ENCODE measurements around the gene FPR1.
A peak's percentile ranks its signal among the peaks of the same experiment; 100 is the strongest.
"Not testable (repeated sequence)": the region's sequence is repeated elsewhere in the genome, so short reads cannot be mapped to it uniquely, and the experiment has no call there.

Gene FPR1

DNA sequence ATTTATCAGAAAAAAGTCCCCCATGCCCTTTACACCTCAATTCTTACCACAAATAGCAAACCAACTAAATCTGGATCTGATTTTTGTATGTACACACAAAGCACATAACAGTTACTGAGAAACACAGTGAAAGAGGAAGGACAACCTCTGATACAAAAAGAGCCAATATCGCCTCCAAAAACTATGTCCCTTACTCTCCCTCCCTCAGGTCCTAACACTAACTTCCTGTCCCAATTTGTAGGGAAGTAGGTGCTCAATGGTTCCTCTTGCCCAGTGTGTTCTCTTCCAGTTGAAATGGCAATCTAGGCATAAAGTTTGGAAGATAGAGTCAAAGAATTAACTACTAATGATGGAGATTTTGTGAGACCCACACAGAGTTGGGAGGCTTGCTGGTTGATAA lies 27.5 kb upstream of the FPR1 start:
- no peak for DNase-seq (ENCODE audit: low read depth)

DNA sequence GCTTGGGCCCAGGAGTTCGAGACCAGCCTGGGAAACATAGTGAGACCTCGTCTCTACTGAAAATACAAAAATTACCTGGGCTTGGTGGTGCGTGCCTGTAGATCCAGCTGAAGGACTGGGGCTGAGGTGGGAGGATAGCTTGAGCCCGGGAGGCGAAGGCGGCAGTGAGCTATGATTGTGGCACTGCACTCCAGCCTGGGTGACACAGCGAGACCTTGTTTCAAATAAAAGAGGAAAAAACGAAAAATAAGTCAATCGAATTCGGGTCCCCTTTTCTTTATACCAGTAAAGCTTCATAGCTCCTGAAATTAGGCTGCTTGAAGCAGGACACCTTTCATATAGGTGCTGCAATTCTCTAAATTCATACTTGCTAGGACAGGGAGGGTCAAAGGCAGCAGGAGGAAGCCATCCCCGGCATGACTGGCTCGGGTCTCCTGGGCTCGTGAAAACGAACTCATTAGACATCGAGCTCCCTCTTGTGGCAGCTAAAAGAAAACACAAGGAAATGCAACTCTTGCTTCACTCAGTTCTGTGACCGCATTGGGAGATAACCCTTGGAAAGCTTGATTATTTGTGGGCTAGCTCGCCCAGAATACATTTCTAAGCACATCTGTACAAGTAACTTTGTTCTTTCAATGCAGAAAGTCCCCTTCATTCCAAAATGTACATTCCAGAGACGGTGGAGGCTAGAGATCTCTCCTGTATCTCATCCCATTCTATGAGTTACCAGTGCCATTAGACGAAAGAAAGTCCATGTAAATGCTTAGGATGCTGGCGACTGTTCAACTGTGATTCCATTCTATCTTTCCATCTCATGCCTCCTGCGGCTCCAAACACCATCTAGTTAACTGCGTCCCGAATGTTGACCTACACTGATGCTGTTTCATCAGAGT lies 26.1 kb upstream of the FPR1 start:
- peak; percentile 45 for DNase-seq (ENCODE audit: low read depth)

GRCh38 chr19:51776561-51776960 lies 24.9 kb upstream of the FPR1 start:
- not testable (repeated sequence) for DNase-seq (ENCODE audit: low read depth)

- no peak for DNase-seq (ENCODE audit: low read depth)
Observed at GRCh38 chr19:51772977-51773376, 21.3 kb upstream of the FPR1 start.

DNA sequence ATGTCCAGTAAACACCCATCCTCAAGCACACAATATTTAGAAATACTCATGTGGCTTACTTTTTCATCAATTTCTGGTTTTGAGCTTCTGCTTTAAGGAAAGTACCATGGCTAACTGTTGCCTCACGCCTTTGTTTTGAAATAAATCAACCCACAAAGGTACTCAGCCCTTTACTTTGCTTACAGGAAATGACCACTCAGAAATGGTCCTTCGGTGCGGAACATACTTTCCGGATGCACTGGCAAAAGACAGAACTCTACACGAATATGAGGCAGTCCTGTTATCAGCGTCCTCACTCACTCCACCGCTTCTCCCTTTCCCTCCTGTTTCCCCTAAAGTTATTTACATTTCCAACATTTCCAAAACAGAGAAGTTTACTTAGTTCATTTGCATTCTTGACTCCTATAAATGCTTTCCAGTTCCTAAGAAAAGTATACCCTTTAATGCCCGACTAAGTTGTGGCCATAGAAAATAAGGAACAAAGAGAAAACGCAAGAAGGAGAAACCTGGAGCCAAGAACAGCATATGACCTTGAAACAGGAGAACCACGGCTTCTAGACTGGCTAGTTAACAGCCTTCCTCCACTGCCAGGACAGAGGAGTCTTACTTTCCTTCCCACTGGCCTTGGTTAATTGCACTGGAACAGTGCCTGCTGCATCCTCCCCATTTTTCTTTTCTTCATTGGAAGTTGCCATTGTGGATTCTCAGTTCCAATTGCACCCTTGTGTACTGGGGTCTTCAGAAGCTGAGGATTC lies 19.9 kb upstream of the FPR1 start:
- DNase-seq (ENCODE audit: low read depth): no peak

DNA sequence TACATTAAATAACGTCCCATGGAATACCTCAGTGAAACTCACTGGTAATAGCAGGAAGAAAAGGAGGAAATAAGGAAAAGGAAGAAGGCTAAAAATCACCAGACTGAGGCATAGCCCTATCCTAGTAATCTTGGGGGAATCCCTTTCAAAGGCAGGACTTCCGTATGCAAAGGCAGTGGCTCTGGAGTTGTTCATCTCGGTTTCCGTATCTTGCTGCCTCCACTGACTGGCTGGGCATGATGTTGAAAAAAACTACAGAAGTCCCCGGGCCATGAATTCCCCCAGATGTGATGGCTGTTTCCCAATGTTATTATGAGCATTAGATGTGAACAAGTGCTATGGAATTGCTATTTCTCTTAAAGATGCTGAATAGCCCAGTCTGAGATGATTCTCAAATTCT lies 14.8 kb upstream of the FPR1 start:
- no peak for DNase-seq (ENCODE audit: low read depth)

DNA sequence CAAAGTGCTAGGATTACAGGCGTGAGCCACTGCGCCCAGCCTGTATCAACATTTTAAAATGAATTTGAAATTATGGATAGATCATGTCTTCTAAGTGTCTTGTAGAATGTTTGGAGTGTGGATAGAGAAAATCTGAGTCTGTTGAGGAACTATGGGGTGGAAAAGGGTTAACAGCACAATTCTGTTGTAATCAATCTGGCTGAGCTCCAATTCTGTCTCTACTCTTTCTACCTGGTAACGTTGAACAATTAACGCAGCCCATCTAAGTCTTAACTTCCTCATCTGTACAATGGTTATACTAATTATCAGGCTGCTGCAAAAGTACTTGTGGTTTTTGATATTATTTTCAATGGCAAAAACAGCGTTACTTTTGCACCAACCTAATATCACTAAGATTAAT lies 13.4 kb upstream of the FPR1 start:
- DNase-seq (ENCODE audit: low read depth): no peak

DNA sequence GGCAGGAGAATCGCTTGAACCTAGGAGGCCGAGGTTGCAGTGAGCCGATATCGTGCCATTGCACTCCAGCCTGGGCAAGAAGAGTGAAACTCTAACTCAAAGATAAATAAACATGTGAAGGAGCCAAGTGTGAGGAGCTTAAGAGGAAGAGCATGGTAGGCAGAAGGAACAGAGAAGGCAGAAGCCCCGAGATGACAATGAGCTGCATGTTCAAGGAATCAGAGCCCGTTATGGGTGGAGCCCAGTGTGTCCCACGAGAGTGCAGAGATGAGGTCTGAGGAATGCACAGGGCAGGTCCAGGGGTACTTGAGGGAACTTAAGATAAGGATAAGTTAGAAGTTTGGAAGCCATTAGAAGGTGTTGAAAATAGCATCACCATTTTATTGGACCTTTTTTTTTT lies 10.0 kb upstream of the FPR1 start:
- DNase-seq (ENCODE audit: low read depth): no peak

- no peak for DNase-seq (ENCODE audit: low read depth)
Observed at GRCh38 chr19:51760697-51761356, 9.1 kb upstream of the FPR1 start, which contains the start of gene FPR2. TSS of gene FPR2 (plus strand) at chr19:51761180. CDS start at chr19:51768659, 7,479 bp downstream.

- no peak for DNase-seq (ENCODE audit: low read depth)
Observed at GRCh38 chr19:51755571-51755970, 3.9 kb upstream of the FPR1 start.

DNA sequence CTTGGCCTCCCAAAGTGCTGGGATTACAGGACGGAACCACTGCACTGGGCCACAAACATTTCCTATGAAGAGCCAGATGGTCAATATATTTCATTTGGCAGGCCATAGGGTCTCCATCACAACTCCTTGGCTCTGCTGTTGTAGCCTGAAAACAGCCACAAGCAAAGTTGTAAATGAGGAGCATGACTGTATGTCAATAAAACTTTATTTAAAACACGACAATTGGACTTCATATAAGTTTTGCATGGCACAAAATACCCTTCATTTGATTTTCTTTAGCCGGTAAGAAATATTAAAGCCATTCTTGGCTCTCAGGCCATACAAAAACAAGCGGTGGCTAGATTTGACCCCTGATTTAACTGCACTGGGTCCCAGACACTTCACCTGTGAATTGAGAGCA lies 3.1 kb upstream of the FPR1 start:
- no peak for DNase-seq (ENCODE audit: low read depth)

GRCh38 chr19:51754109-51754508 lies 2.4 kb upstream of the FPR1 start:
- no peak for DNase-seq (ENCODE audit: low read depth)

DNA sequence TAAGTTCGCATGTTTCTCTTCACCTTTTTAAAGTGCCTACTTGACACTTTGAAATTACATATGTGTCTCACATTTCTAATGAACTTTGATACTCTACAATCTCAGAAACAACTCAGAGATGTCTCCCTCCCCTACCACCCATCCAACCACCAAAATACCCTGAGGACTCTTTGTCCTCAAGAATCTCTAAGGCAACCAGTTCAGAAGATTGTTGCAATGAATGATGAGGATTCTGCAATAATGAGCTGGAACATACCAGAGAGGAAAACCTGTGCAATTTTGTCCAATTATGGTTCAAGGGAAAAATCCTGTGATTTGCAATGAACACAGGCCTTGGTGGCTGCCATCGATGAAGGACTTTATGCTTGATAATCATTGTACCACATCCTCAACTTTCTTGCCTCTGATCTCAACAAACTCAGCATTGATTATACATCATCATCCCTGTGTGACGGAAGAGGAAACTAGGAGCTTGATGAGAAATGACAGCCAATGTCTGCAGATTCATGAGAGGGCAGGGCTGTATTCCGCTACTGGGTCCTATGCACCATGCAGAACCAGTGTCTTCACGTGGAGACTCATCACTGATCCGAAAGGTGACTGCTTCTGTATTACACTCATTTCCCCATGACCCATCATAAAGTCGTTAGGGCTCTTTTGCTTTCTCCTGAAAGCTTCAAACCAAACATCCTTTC lies 1.1 kb downstream of the FPR1 start:
- no peak for DNase-seq (ENCODE audit: low read depth)

DNA sequence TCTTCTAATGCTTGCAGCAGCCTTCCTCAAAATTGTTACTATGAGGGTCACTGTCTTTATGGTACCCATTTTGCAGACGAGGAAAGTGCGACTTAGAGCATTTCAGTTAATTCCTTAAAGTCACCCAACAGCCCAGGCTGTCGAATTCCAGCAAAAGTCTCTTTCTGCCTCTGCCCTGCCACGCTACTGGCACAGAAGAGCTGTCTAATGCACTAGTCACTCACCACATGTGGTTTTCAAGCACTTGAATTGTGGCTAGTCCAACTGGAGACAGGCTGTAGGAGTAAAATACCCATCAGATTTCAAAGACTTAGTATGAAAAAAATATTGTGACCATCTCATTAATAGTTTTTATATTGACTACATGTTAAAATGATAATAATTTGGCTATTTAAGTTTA lies 1.7 kb downstream of the FPR1 start:
- no peak for DNase-seq (ENCODE audit: low read depth)

- DNase-seq (ENCODE audit: low read depth): no peak
Observed at GRCh38 chr19:51746731-51747130, 4.9 kb downstream of the FPR1 start.

DNA sequence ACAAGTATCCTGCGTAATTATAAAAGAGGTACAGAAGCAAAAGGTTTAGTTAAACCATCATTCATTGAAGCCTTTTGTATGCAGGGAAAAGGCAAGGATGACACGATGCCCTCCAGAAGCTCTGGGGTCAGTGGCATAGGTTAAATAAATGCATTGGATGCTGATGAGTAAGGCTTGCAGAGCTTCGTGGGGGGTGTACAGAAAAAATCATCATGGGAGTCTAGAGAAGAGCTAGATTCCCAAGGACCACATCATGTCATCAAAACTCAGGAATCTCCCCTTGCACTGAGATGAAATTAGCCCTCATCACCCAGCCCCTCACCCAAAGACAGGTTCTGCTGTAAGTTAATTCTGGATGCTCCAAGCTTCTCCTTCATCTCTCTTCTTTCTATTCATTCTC lies 8.3 kb downstream of the FPR1 start:
- DNase-seq (ENCODE audit: low read depth): no peak

DNA sequence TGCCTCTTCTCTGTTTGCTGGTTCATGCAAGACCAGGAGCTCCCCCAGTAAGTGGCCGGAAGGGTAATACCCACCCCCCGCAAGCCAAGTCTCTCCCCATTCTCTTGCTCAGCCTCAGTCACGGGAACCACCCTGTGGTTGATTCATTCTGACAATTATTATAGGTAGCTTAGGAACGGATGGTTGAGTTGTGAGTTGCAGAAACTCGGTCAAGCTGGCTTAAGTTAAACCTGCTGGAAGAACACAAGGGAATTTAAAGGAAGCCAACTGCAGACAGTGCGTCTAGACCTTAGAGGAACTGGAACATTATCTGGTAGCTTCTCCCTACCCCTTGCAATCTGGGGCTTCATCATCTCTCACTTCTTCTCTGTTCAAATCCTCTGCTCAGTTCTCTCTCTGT lies 8.9 kb downstream of the FPR1 start:
- no peak for DNase-seq (ENCODE audit: low read depth)

- DNase-seq (ENCODE audit: low read depth): no peak
Observed at GRCh38 chr19:51740356-51740755, 11.3 kb downstream of the FPR1 start.

DNA sequence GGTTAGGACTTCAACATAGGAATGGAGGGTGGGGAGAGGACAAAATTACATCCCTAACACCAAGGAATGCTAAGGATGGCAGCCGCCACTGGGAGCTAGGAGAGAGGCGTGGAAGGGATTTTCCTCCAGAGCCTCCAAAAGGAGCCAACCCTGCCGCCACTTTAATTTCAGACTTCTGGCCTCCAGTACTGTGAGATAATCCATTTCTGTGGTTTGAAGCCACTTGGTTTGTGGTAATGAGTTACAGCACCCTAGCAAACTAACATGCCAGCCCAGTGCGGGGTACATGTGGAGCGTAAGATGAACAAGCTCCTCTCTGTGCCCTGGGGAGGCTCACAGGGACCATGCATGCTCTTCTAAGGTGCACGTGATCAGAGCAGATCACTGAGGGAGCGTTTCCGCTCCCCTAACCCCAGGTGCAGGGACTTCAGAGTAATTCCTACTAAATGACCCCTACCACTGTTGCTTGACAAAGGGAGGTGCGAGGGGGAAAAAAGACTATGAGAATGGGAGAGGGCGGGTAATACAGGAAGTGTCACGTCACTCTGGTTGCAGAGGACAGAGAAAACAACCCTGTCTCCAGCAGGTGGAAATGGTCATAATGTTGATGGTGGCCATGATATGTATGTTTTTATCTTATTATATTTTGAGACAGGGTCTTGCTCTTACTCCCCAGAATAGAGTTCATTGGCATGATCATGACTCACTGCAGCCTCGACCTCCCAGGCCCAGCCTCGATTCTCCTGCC lies 12.0 kb downstream of the FPR1 start:
- DNase-seq (ENCODE audit: low read depth): no peak

DNA sequence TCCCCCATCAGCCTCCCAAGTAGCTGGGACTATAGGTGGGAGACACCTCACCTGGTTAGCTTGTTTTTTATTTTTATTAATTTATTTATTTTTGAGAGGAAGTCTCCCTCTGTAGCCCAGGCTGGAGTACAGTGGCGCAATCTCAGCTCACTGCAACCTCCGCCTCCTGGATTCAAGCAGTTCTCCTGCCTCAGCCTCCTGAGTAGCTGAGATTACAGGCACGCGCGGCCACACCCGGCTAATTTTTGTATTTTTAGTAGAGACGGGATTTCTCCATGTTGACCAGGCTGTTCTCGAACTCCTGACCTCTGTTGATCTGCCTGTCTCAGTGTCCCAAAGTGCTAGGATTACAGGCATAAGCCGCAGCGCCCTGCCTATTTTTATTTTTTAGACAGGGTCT lies 13.2 kb downstream of the FPR1 start:
- DNase-seq (ENCODE audit: low read depth): not testable (repeated sequence)

- DNase-seq (ENCODE audit: low read depth): no peak
Observed at GRCh38 chr19:51737924-51738323, 13.8 kb downstream of the FPR1 start.
